ENCODE data around the gene PRCP. TPM values are rescaled to one million over a fixed set of nuclear protein-coding genes. Genes with fewer than 3 reads are reported as not detected.
A peak's percentile ranks its signal among the peaks of the same experiment; 100 is the strongest.

PRCP gene
- total RNA-seq, 2 donors from 2014 or later, result 76.8 to 107 TPM

- Histone ChIP-seq H3K9ac (ENCODE audit: extremely low read depth, low read length, poor library complexity, severe bottlenecking) (no peak overlapping the region), H3K27me3 (ENCODE audit: control insufficient read depth, insufficient read depth, low read length, poor library complexity, severe bottlenecking) (no peaks in the 10 kb centered on the region), H3K36me3 (ENCODE audit: control insufficient read depth, insufficient read depth, low read length) (no peaks in the 10 kb centered on the region), H3K4me3 (ENCODE audit: low read length) (peak overlapping the region; percentile 1), H3K27ac (ENCODE audit: low read depth, low read length) (peak overlapping the region; percentile 51), H3K4me1 (ENCODE audit: control insufficient read depth, insufficient read depth, low read length) (peaks cover 27% of the 10 kb centered on the region), H3K9me3 (ENCODE audit: control insufficient read depth, low read length) (no peaks in the 10 kb centered on the region)
- Mint-ChIP-seq H3K36me3 (ENCODE audit: low read depth) (no peaks in the 10 kb centered on the region), H3K27ac (peak overlapping the region; percentile 11), H3K4me1 (peaks cover 45% of the 10 kb centered on the region), H3K27me3 (ENCODE audit: insufficient read depth) (no peaks in the 10 kb centered on the region), H3K9me3 (no peaks in the 10 kb centered on the region), H3K4me3 (no peak overlapping the region)
- DNase-seq, result peak; percentile 48
- no peak for TF ChIP-seq CTCF (conservative IDR thresholded peaks at IDR 0.05)
- 73 to 86% methylated on average over 3 to 5 of the region's 5 CpGs for WGBS, 2 experiments (ENCODE audit: insufficient coverage in 1 of 2, insufficient read length in 1 of 2)
Observed at GRCh38 chr11:82790723-82791484, 109.3 kb downstream of the PRCP start.

GRCh38 chr11:82787981-82788380, 112.2 kb downstream of the PRCP start:
- 86 to 89% methylated on average over 1 to 4 of the region's 4 CpGs for WGBS, 2 experiments (ENCODE audit: insufficient coverage in 1 of 2, insufficient read length in 1 of 2)
- H3K27me3 ChIP-seq (ENCODE audit: control insufficient read depth, insufficient read depth, low read length, poor library complexity, severe bottlenecking), result no peaks in the 10 kb centered on the region
- TF ChIP-seq CTCF (conservative IDR thresholded peaks at IDR 0.05), result no peak
- peaks cover 11% of the 10 kb centered on the region for H3K27me3 Mint-ChIP-seq (ENCODE audit: insufficient read depth)
- H3K4me1 ChIP-seq (ENCODE audit: control insufficient read depth, insufficient read depth, low read length), result peaks cover 27% of the 10 kb centered on the region
- H3K36me3 Mint-ChIP-seq (ENCODE audit: low read depth), result no peaks in the 10 kb centered on the region
- no peaks in the 10 kb centered on the region for H3K9me3 Mint-ChIP-seq
- no peak overlapping the region for H3K9ac ChIP-seq (ENCODE audit: extremely low read depth, low read length, poor library complexity, severe bottlenecking)
- H3K27ac ChIP-seq (ENCODE audit: low read depth, low read length), result peak overlapping the region; percentile 19
- no peaks in the 10 kb centered on the region for H3K36me3 ChIP-seq (ENCODE audit: control insufficient read depth, insufficient read depth, low read length)
- peaks cover 43% of the 10 kb centered on the region for H3K4me1 Mint-ChIP-seq
- H3K9me3 ChIP-seq (ENCODE audit: control insufficient read depth, low read length), result no peaks in the 10 kb centered on the region
- no peak for DNase-seq
- no peak overlapping the region for H3K4me3 ChIP-seq (ENCODE audit: low read length)
- H3K27ac Mint-ChIP-seq, result no peak overlapping the region
- no peak overlapping the region for H3K4me3 Mint-ChIP-seq

GRCh38 chr11:82786836-82787235, 113.4 kb downstream of the PRCP start:
- Histone ChIP-seq H3K27ac (ENCODE audit: low read depth, low read length) (no peak overlapping the region), H3K4me3 (ENCODE audit: low read length) (no peak overlapping the region), H3K4me1 (ENCODE audit: control insufficient read depth, insufficient read depth, low read length) (peaks cover 24% of the 10 kb centered on the region), H3K27me3 (ENCODE audit: control insufficient read depth, insufficient read depth, low read length, poor library complexity, severe bottlenecking) (no peaks in the 10 kb centered on the region), H3K9ac (ENCODE audit: extremely low read depth, low read length, poor library complexity, severe bottlenecking) (no peak overlapping the region), H3K9me3 (ENCODE audit: control insufficient read depth, low read length) (peaks cover 5% of the 10 kb centered on the region), H3K36me3 (ENCODE audit: control insufficient read depth, insufficient read depth, low read length) (no peaks in the 10 kb centered on the region)
- no peak overlapping the region for H3K4me3 Mint-ChIP-seq
- WGBS, 2 experiments (ENCODE audit: insufficient coverage in 1 of 2, insufficient read length in 1 of 2), result 94 to 100% methylated on average over 2 to 3 of the region's 3 CpGs
- peaks cover 11% of the 10 kb centered on the region for H3K27me3 Mint-ChIP-seq (ENCODE audit: insufficient read depth)
- H3K27ac Mint-ChIP-seq, result no peak overlapping the region
- no peaks in the 10 kb centered on the region for H3K36me3 Mint-ChIP-seq (ENCODE audit: low read depth)
- peaks cover 6% of the 10 kb centered on the region for H3K9me3 Mint-ChIP-seq
- TF ChIP-seq CTCF (conservative IDR thresholded peaks at IDR 0.05), result no peak
- DNase-seq, result no peak
- H3K4me1 Mint-ChIP-seq, result peaks cover 34% of the 10 kb centered on the region

Data from endodermal cell (in vitro differentiated cells).